Femur (tissue), 1 donor: ENCODE measurements around the gene UNC50.
"Not testable (repeated sequence)": the region's sequence is repeated elsewhere in the genome, so short reads cannot be mapped to it uniquely, and the experiment has no call there.

ENCODE experiments used
- DNase-seq: peaks from one replicate; pipeline ENCODE4 v3.0.0-alpha.2; 2017

Gene UNC50

GRCh38 chr2:98577313-98577712, 31.1 kb upstream of the UNC50 start:
- DNase-seq: no peak

GRCh38 chr2:98578231-98578630, 30.2 kb upstream of the UNC50 start:
- DNase-seq: no peak

GRCh38 chr2:98579926-98580325, 28.5 kb upstream of the UNC50 start:
- DNase-seq: no peak

- DNase-seq: no peak
These were observed 27.6 kb upstream of the UNC50 start for GRCh38 chr2:98580656-98581284.

- DNase-seq: no peak
These were observed 25.9 kb upstream of the UNC50 start for GRCh38 chr2:98582523-98582922.

- no peak for DNase-seq
These were observed 25.1 kb upstream of the UNC50 start for GRCh38 chr2:98583276-98583675.

- no peak for DNase-seq
These were observed 24.4 kb upstream of the UNC50 start for GRCh38 chr2:98583816-98584618.

- no peak for DNase-seq
These were observed 23.0 kb upstream of the UNC50 start for GRCh38 chr2:98585386-98585785.

GRCh38 chr2:98586551-98587140, 21.7 kb upstream of the UNC50 start:
- no peak for DNase-seq

GRCh38 chr2:98588880-98589431, 19.4 kb upstream of the UNC50 start:
- no peak for DNase-seq

GRCh38 chr2:98589489-98589888, 18.9 kb upstream of the UNC50 start:
- DNase-seq: no peak

- no peak for DNase-seq
These were observed 15.8 kb upstream of the UNC50 start for GRCh38 chr2:98592565-98592964.

GRCh38 chr2:98594665-98595064, 13.7 kb upstream of the UNC50 start:
- DNase-seq: not testable (repeated sequence)

- DNase-seq: no peak
These were observed 9.5 kb upstream of the UNC50 start for GRCh38 chr2:98598781-98599428.

GRCh38 chr2:98601532-98602132, 6.8 kb upstream of the UNC50 start:
- no peak for DNase-seq

- DNase-seq: no peak
These were observed 3.8 kb upstream of the UNC50 start for GRCh38 chr2:98604547-98604946.

- no peak for DNase-seq
These were observed 3.3 kb upstream of the UNC50 start for GRCh38 chr2:98605076-98605475.

- DNase-seq: no peak
These were observed 2.0 kb upstream of the UNC50 start for GRCh38 chr2:98606431-98606830.

- no peak for DNase-seq
These were observed 1.3 kb upstream of the UNC50 start for GRCh38 chr2:98607104-98607503.

- DNase-seq: no peak
These were observed 661 bp upstream of the UNC50 start for GRCh38 chr2:98607741-98608115.

- DNase-seq: peak; percentile 54
These were observed 694 bp downstream of the UNC50 start for GRCh38 chr2:98608962-98609604.

- DNase-seq: no peak
These were observed 5.8 kb downstream of the UNC50 start for GRCh38 chr2:98614024-98614739.
